Spleen (tissue), 11 donors: ENCODE measurements around the gene ADGRG1. TPM values are rescaled to one million over a fixed set of nuclear protein-coding genes. Genes with fewer than 3 reads are reported as not detected.

ENCODE experiments used
- DNase-seq: peaks from one replicate; pipeline ENCODE4 v3.0.0-alpha.2; 2020
- H3K27ac ChIP-seq, 8 donors: fragments of 200-600 bp; sonication (generic) in 7 of 8; 1 replicate in 4 of 8; 2 replicates in 4 of 8; pipeline versions ENCODE4 v1.5.0 to v1.8.0; 2016 to 2021; ENCODE audit warnings: inconsistent platforms in 4 of 8, mild to moderate bottlenecking in 4 of 8, moderate library complexity in 1 of 8
- H3K27me3 ChIP-seq, 7 donors: fragments of 200-600 bp; sonication (generic) in 6 of 7; replicated peaks in 1 of 7; 1 replicate in 4 of 7; 2 replicates in 3 of 7; pipeline versions ENCODE4 v1.5.0 to v1.8.0; 2016 to 2021; ENCODE audit warnings: inconsistent platforms in 3 of 7, mild to moderate bottlenecking in 1 of 7
- H3K36me3 ChIP-seq, 6 donors: fragments of 200-600 bp; sonication (generic) in 5 of 6; 1 replicate in 4 of 6; 2 replicates in 2 of 6; pipeline versions ENCODE4 v1.5.0 to v1.8.0; 2016 to 2021; ENCODE audit warnings: inconsistent platforms in 2 of 6
- H3K4me1 ChIP-seq, 6 donors: fragments of 200-600 bp; sonication (generic) in 5 of 6; 1 replicate in 3 of 6; 2 replicates in 3 of 6; pipeline versions ENCODE4 v1.5.0 to v1.8.0; 2016 to 2021; ENCODE audit warnings: inconsistent platforms in 3 of 6
- H3K4me3 ChIP-seq, 8 donors: fragments of 200-600 bp; sonication (generic) in 7 of 8; 1 replicate in 4 of 8; 2 replicates in 4 of 8; pipeline versions ENCODE4 v1.5.0 to v1.8.0; 2016 to 2021; ENCODE audit warnings: inconsistent platforms in 4 of 8, mild to moderate bottlenecking in 4 of 8, moderate library complexity in 2 of 8
- H3K9me3 ChIP-seq, 8 donors: fragments of 200-600 bp; sonication (generic) in 7 of 8; 1 replicate in 4 of 8; 2 replicates in 4 of 8; pipeline versions ENCODE4 v1.5.0 to v1.8.0; 2016 to 2021; ENCODE audit warnings: inconsistent platforms in 4 of 8
- CTCF ChIP-seq, 11 experiments: fragments of 200-600 bp in 7 of 11; fragments of 450-650 bp in 4 of 11; sonication (generic) in 4 of 11; IDR thresholded peaks in 8 of 11; conservative IDR thresholded peaks in 3 of 11; 1 replicate in 7 of 11; 2 replicates in 4 of 11; pipeline versions ENCODE4 v1.4.0 to v1.8.0; 2016 to 2021; ENCODE audit warnings: antibody characterized with exemption in 11 of 11, inconsistent platforms in 4 of 11, mild to moderate bottlenecking in 1 of 11
- POLR2A ChIP-seq, 3 donors: fragments of 450-650 bp; IDR thresholded peaks; one replicate each; pipeline ENCODE4 v1.5.1; 2017; ENCODE audit warnings: antibody characterized with exemption in 3 of 3, mild to moderate bottlenecking in 1 of 3
- POLR2AphosphoS5 ChIP-seq, 3 donors: sonication (generic); formaldehyde crosslinking; IDR thresholded peaks; one replicate each; pipeline ENCODE4 v1.5.1; 2017; ENCODE audit warnings: antibody characterized with exemption in 3 of 3
- WGBS, 5 donors: extraction: QIAGEN DNeasy Blood & Tissue Kit in 3 of 5; methylation state at CpG; one replicate each; pipeline versions ENCODE4 v1.1.5 to v1.1.7; 2013 to 2018; 5-methylcytosine and 5-hydroxymethylcytosine counted together
- intact Hi-C: fragments of 100-400 bp; cut with DNase I; formaldehyde crosslinking; loops from one replicate; pipeline ENCODE4 v1.15.0; 2023; ENCODE audit warnings: low total_unique reads
- polyA plus RNA-seq, 3 donors: library from polyadenylated mRNA; stranded (reverse); fragments of 200-250 nt; gene quantifications; one replicate each; pipeline ENCODE4 v1.2.1, GENCODE V29; 2013
- total RNA-seq, 7 donors: library from RNA; depleted of rRNA in 3 of 7; stranded (reverse); fragments of >200 nt in 3 of 7; fragmentation: NEBNext Ultra II Directional in 4 of 7; extraction: Animal tissue kit (Norgen Biotek cat#: 25700) in 4 of 7; gene quantifications; one replicate each; pipeline versions ENCODE4 v1.1.0 to v1.2.1, GENCODE V29; 2016 to 2021
- donor health status: healthy with polysubstance abuse.
- donor health status: DM: no; HTN: no; CAD: no; lungs with moderate emphysema.
- donor health status: DM: no; HTN: no; CAD: no.
- donor health status: Bipolar disorder and iron deficiency.
- donor health status: healthy.
- donor health status: DM: no; HTN: no; CAD: no.
- donor health status: DM: yes; HTN: yes; CAD: no.

Gene ADGRG1
- total and polyA plus RNA-seq, 10 donors: 1.0 to 23.7 (median 8.2) TPM

DNA sequence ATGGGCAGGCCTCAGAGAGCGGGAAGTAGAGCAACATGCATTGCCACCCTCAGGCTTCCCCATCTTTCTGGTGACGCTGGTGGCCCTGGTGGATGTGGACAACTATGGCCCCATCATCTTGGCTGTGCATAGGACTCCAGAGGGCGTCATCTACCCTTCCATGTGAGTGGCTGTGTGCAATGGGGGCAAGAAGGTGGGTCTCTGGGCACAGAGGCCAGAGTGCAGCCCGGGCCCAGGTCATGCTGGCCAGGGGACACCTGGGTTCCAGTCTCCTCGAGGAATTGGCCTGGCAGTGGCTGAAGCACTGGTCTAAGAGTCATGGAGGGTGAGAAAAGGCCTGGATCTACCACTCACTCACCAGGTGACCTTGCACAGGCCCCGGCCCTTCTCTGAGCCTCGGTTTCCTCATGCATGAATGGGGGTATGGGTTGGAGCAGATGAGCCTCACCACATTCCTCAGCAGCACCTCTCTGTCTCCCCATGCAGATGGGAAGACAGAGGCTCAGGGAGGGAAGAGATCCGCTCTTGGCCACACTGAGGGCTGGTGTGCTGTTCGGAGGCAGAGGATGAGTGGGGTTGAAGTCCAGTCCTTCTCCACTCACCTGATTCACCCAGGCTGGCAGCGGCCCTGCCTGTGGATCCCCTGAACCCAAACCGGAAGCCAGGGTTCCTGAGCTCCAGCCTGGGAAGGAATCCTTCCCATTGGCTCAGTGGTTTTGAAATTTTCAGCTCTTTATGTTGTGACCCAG is 32.5 kb downstream of the ADGRG1 start:
- peaks cover 0 to 20% (median 0%) of the 10 kb centered on the region in 6 donors for H3K4me1 ChIP-seq
- H3K4me3 ChIP-seq: no peak overlapping the region
- peaks cover 0 to 25% (median 0%) of the 10 kb centered on the region in 6 donors for H3K36me3 ChIP-seq
- H3K27me3 ChIP-seq: no peaks in the 10 kb centered on the region
- WGBS, 5 donors: 66 to 93% (median 85%) methylated on average over 6 to 11 of the region's 11 CpGs
- H3K27ac ChIP-seq: no peak overlapping the region
- DNase-seq: peak; percentile 56
- TF ChIP-seq CTCF (IDR thresholded peaks at IDR 0.05 in 8 of 11, conservative IDR thresholded peaks at IDR 0.05 in 3 of 11) (no peak), POLR2A (IDR thresholded peaks at IDR 0.05) (no peak), POLR2AphosphoS5 (IDR thresholded peaks at IDR 0.05) (no peak)
- intact Hi-C loops: no loop called here
- no peaks in the 10 kb centered on the region for H3K9me3 ChIP-seq

DNA sequence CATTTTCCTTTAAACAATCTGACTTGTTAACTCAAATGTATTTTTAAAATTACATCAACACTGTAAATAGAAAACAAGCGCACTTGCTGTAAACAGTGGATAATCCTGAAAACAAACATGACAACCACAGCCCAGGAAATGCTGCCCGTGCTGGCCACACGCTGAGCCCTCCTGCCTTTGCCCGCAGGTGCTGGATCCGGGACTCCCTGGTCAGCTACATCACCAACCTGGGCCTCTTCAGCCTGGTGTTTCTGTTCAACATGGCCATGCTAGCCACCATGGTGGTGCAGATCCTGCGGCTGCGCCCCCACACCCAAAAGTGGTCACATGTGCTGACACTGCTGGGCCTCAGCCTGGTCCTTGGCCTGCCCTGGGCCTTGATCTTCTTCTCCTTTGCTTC is 33.1 kb downstream of the ADGRG1 start:
- Histone ChIP-seq H3K4me3 (no peak overlapping the region), H3K27me3 (no peaks in the 10 kb centered on the region), H3K27ac (no peak overlapping the region), H3K36me3 (peaks cover 0 to 25% (median 0%) of the 10 kb centered on the region in 6 donors), H3K9me3 (no peaks in the 10 kb centered on the region), H3K4me1 (peaks cover 0 to 20% (median 0%) of the 10 kb centered on the region in 6 donors)
- WGBS, 5 donors: 77 to 96% (median 89%) methylated on average over 7 of the region's 7 CpGs
- DNase-seq: peak; percentile 62
- no peak for TF ChIP-seq POLR2AphosphoS5 (IDR thresholded peaks at IDR 0.05)
- no peak for TF ChIP-seq CTCF (IDR thresholded peaks at IDR 0.05 in 8 of 11, conservative IDR thresholded peaks at IDR 0.05 in 3 of 11)
- no peak for TF ChIP-seq POLR2A (IDR thresholded peaks at IDR 0.05)
- intact Hi-C loops: no loop called here

GRCh38 chr16:57661936-57662906 is 33.8 kb downstream of the ADGRG1 start:
- H3K27ac ChIP-seq: no peak overlapping the region
- peaks cover 0 to 25% (median 0%) of the 10 kb centered on the region in 6 donors for H3K36me3 ChIP-seq
- H3K9me3 ChIP-seq: no peaks in the 10 kb centered on the region
- peak; percentile 66 for DNase-seq
- TF ChIP-seq CTCF (IDR thresholded peaks at IDR 0.05 in 8 of 11, conservative IDR thresholded peaks at IDR 0.05 in 3 of 11): no peak
- TF ChIP-seq POLR2AphosphoS5 (IDR thresholded peaks at IDR 0.05): no peak
- no peak for TF ChIP-seq POLR2A (IDR thresholded peaks at IDR 0.05)
- WGBS, 5 donors: 86 to 89% (median 88%) methylated on average over 20 of the region's 20 CpGs
- peaks cover 0 to 28% (median 2%) of the 10 kb centered on the region in 6 donors for H3K4me1 ChIP-seq
- intact Hi-C loops: no loop called here
- no peak overlapping the region for H3K4me3 ChIP-seq
- H3K27me3 ChIP-seq: peaks cover 0 to 6% (median 0%) of the 10 kb centered on the region in 7 donors
